Panc1 (cell line): ENCODE measurements around the gene NLRP9. TPM values are rescaled to one million over a fixed set of nuclear protein-coding genes. Genes with fewer than 3 reads are reported as not detected.
A peak's percentile ranks its signal among the peaks of the same experiment; 100 is the strongest.

ENCODE experiments used
- ATAC-seq: fragments of 200-7000 bp; cut with Tn5 transposase; 2 replicates; pipeline ENCODE4 v1.9.1; 2020; ENCODE audit warnings: mild to moderate bottlenecking, moderate library complexity
- BruUV-seq: library from RNA; stranded (reverse); fragments of 400-500 nt; replicated peaks from 2 replicates; lab custom pipeline; 2021; lab: Mats Ljungman, UMichigan
- CTCF ChIA-PET: fragments of 300-600 bp; sonication (Branson Sonifier 250); formaldehyde crosslinking; loops from one replicate; lab custom pipeline; 2022; ENCODE audit warnings: antibody characterized with exemption; lab: Charles Lee
- POLR2A ChIA-PET: fragments of 300-600 bp; sonication (Branson Sonifier 250); formaldehyde crosslinking; loops from one replicate; lab custom pipeline; 2022; ENCODE audit warnings: antibody characterized with exemption; lab: Charles Lee
- DNase-seq: peaks from one replicate; pipeline ENCODE4 v3.0.0-alpha.2; 2010; ENCODE audit warnings: low read depth, low spot score
- H3K27ac ChIP-seq: 2 replicates; pipeline ENCODE4 v1.5.1; 2011; ENCODE audit warnings: mild to moderate bottlenecking, low read length, inconsistent platforms
- H3K27me3 ChIP-seq: fragments of 200-500 bp; sonication (Bioruptor generic); 2 replicates; pipeline ENCODE4 v1.6.0; 2014; ENCODE audit warnings: low read length, inconsistent platforms; ENCODE audit not compliant: control insufficient read depth, insufficient read depth
- H3K36me3 ChIP-seq: fragments of 200-500 bp; sonication (Bioruptor generic); 2 replicates; pipeline ENCODE4 v1.5.1; 2014; ENCODE audit warnings: inconsistent platforms, mild to moderate bottlenecking, low read length, moderate library complexity; ENCODE audit not compliant: control insufficient read depth, insufficient read depth
- H3K4me1 ChIP-seq: 2 replicates; pipeline ENCODE4 v1.5.1; 2011; ENCODE audit warnings: inconsistent platforms, mild to moderate bottlenecking, low read length, moderate library complexity; ENCODE audit not compliant: control insufficient read depth, insufficient read depth
- H3K4me3 ChIP-seq, 2 experiments: 2 replicates each; pipeline ENCODE4 v1.5.1; 2011 to 2012; ENCODE audit warnings: low read depth in 2 of 2, low read length in 2 of 2, mild to moderate bottlenecking in 2 of 2, inconsistent platforms in 1 of 2, moderate library complexity in 1 of 2
- H3K9me3 ChIP-seq: fragments of 200-500 bp; sonication (Bioruptor generic); 2 replicates; pipeline ENCODE4 v1.5.1; 2014; ENCODE audit warnings: low read depth, mild to moderate bottlenecking, inconsistent platforms, low read length, moderate library complexity; ENCODE audit not compliant: control insufficient read depth, insufficient read depth
- CTCF ChIP-seq: fragments of 450-650 bp; IDR thresholded peaks from 2 replicates; pipeline ENCODE4 v1.5.1; 2017; ENCODE audit warnings: mild to moderate bottlenecking
- POLR2AphosphoS5 ChIP-seq: IDR thresholded peaks from 2 replicates; pipeline ENCODE4 v1.6.1; 2012; ENCODE audit warnings: mild to moderate bottlenecking, low read depth, low read length, moderate library complexity
- REST ChIP-seq, 2 experiments: IDR thresholded peaks; 2 replicates each; pipeline ENCODE4 v1.6.1; 2011 to 2012; ENCODE audit warnings: low read depth in 2 of 2, control low read depth in 1 of 2, low read length in 1 of 2, mild to moderate bottlenecking in 1 of 2, moderate library complexity in 1 of 2; ENCODE audit not compliant: insufficient read depth in 1 of 2
- SIN3A ChIP-seq: IDR thresholded peaks from 2 replicates; pipeline ENCODE4 v1.6.1; 2012; ENCODE audit warnings: low read depth, mild to moderate bottlenecking, low read length, moderate library complexity, borderline replicate concordance; ENCODE audit not compliant: insufficient read depth
- TCF7L2 ChIP-seq: IDR thresholded peaks from 2 replicates; pipeline ENCODE4 v1.6.1; 2011; ENCODE audit warnings: mild to moderate bottlenecking, low read depth, low read length, inconsistent platforms
- in situ Hi-C: cut with HindIII; loops from 2 replicates; pipeline ENCODE4 v1.10.0; 2016; ENCODE audit warnings: low sequenced_read_pairs, low pct_unique_long_range_greater_than_20kb
- intact Hi-C: fragments of 100-400 bp; cut with micrococcal nuclease; formaldehyde crosslinking; loops from one replicate; pipeline ENCODE4 v1.10.0; 2022; ENCODE audit not compliant: unreplicated experiment
- total RNA-seq: library from RNA; stranded (reverse); gene quantifications from one replicate; pipeline ENCODE4 v1.2.1, GENCODE V29; 2021; ENCODE audit not compliant: unreplicated experiment

Gene NLRP9
- total RNA-seq, 1 experiment from 2014 or later: not detected

- no peak overlapping the region for H3K4me3 ChIP-seq
- DNase-seq: no peak
- H3K27ac ChIP-seq: peak overlapping the region; percentile 66; the same call in 1 of the 2 replicates
- H3K4me1 ChIP-seq: peaks cover 46% of the 10 kb centered on the region
- no peaks in the 10 kb centered on the region for H3K9me3 ChIP-seq
- in situ Hi-C loops (no loop called here), intact Hi-C loops (no loop called here)
- ChIA-PET CTCF (no interaction called here), POLR2A (no interaction called here)
- TF ChIP-seq TCF7L2 (no peak), SIN3A (no peak), POLR2AphosphoS5 (no peak), CTCF (no peak), REST (IDR thresholded peaks at IDR 0.05; ENCODE audit: insufficient read depth in 1 of 2, low read depth in 2 of 2, low read length in 1 of 2) (no peak)
- ATAC-seq: no peak
- peaks cover 46% of the 10 kb centered on the region for H3K36me3 ChIP-seq
- no TSS peak for BruUV-seq
- no peaks in the 10 kb centered on the region for H3K27me3 ChIP-seq
These were observed 74.2 kb downstream of the NLRP9 start for GRCh38 chr19:55663846-55664536.

- TF ChIP-seq CTCF: no peak
- no peak for TF ChIP-seq TCF7L2
- TF ChIP-seq SIN3A: no peak
- no peak for TF ChIP-seq REST (IDR thresholded peaks at IDR 0.05; ENCODE audit: insufficient read depth in 1 of 2, low read depth in 2 of 2, low read length in 1 of 2)
- no peak for TF ChIP-seq POLR2AphosphoS5
- H3K36me3 ChIP-seq: peaks cover 42% of the 10 kb centered on the region
- POLR2A ChIA-PET: no interaction called here
- intact Hi-C loops (no loop called here), in situ Hi-C loops (no loop called here)
- H3K4me1 ChIP-seq: peaks cover 42% of the 10 kb centered on the region
- DNase-seq (no peak), ATAC-seq (no peak)
- H3K27me3 ChIP-seq: no peaks in the 10 kb centered on the region
- peak overlapping the region; percentile 44 for H3K27ac ChIP-seq
- no peak overlapping the region for H3K4me3 ChIP-seq
- H3K9me3 ChIP-seq: no peaks in the 10 kb centered on the region
- CTCF ChIA-PET: no interaction called here
- BruUV-seq: no TSS peak
These were observed 76.4 kb downstream of the NLRP9 start for GRCh38 chr19:55661826-55662225.
